HepG2 (cell line): ENCODE measurements around the gene ARHGAP4. TPM values are rescaled to one million over a fixed set of nuclear protein-coding genes. Genes with fewer than 3 reads are reported as not detected.
A peak's percentile ranks its signal among the peaks of the same experiment; 100 is the strongest.

ENCODE experiments used
- KDM1A ChIP-seq: IDR thresholded peaks from 2 replicates; pipeline ENCODE4 v1.6.1; 2016; ENCODE audit warnings: missing compliant biosample characterization
- MED1 ChIP-seq: sonication (generic); formaldehyde crosslinking; IDR thresholded peaks from 2 replicates; pipeline ENCODE4 v1.4.0; 2020; ENCODE audit warnings: missing genetic modification reagents
- MXI1 ChIP-seq: IDR thresholded peaks from 3 replicates; pipeline ENCODE4 v1.6.1; 2012; ENCODE audit warnings: low read depth, low read length, inconsistent platforms, borderline replicate concordance
- PHF8 ChIP-seq: sonication (generic); formaldehyde crosslinking; IDR thresholded peaks from 2 replicates; pipeline ENCODE4 v1.5.0; 2020; ENCODE audit warnings: missing genetic modification reagents
- SAP130 ChIP-seq: IDR thresholded peaks from 2 replicates; pipeline ENCODE4 v1.6.1; 2016; ENCODE audit warnings: low read depth
- SYNCRIP ChIP-seq: fragments of 200-400 bp; formaldehyde crosslinking; IDR thresholded peaks from 2 replicates; pipeline ENCODE4 v1.6.1; 2018; ENCODE audit warnings: mild to moderate bottlenecking, low read depth, low read length; ENCODE audit not compliant: insufficient read depth
- TEAD3 ChIP-seq: optimal IDR thresholded peaks from 2 replicates; pipeline ENCODE3; 2016; ENCODE audit warnings: borderline replicate concordance
- ZBTB38 ChIP-seq: sonication (generic); formaldehyde crosslinking; IDR thresholded peaks from 2 replicates; pipeline ENCODE4 v1.5.1; 2020; ENCODE audit warnings: mild to moderate bottlenecking, missing genetic modification reagents
- ZNF549 ChIP-seq: sonication (generic); formaldehyde crosslinking; IDR thresholded peaks from 2 replicates; pipeline ENCODE4 v1.5.0; 2020; ENCODE audit warnings: missing genetic modification reagents
- polyA plus RNA-seq, 8 experiments: library from polyadenylated mRNA; depleted of rRNA in 3 of 8; stranded (reverse) in 7 of 8; unstranded in 1 of 8; fragments of >200 nt; fragmentation: Illumina TruSeq in 4 of 8; extraction: Trizol in 4 of 8; gene quantifications; 2 replicates each; pipeline versions ENCODE4 v1.2.1 to v1.2.3, GENCODE V29; 2011 to 2016; ENCODE audit warnings: low read depth in 4 of 8, missing spikeins in 1 of 8, mixed read lengths in 1 of 8; ENCODE audit not compliant: insufficient read depth in 1 of 8
- total RNA-seq, 5 experiments: library from RNA; depleted of rRNA; stranded (reverse); fragments of >200 nt; fragmentation: Illumina TruSeq; extraction: Trizol; gene quantifications; 2 replicates each; pipeline ENCODE4 v1.2.3, GENCODE V29; 2016; ENCODE audit warnings: low read depth in 1 of 5
- TF ChIP-seq, protein P1 (sequence below), 2 experiments: sonication (generic) in 1 of 2; formaldehyde crosslinking in 1 of 2; IDR thresholded peaks; 2 replicates each; pipeline versions ENCODE4 v1.6.1 to v1.9.0; 2014 to 2022; ENCODE audit warnings: antibody characterized with exemption in 1 of 2, borderline replicate concordance in 1 of 2, inconsistent platforms in 1 of 2, low read depth in 1 of 2, missing genetic modification reagents in 1 of 2
- TF ChIP-seq, protein P2 (sequence below): sonication (generic); formaldehyde crosslinking; IDR thresholded peaks from 2 replicates; pipeline ENCODE4 v1.4.0; 2020; ENCODE audit warnings: missing genetic modification reagents
- TF ChIP-seq, protein P3 (sequence below): sonication (generic); formaldehyde crosslinking; IDR thresholded peaks from 2 replicates; pipeline ENCODE4 v1.5.0; 2020; ENCODE audit warnings: mild to moderate bottlenecking, missing genetic modification reagents, borderline replicate concordance
- TF ChIP-seq, protein P4 (sequence below): sonication (generic); formaldehyde crosslinking; IDR thresholded peaks from 2 replicates; pipeline ENCODE4 v1.8.0; 2022; ENCODE audit warnings: missing genetic modification reagents, mild to moderate bottlenecking, borderline replicate concordance
- TF ChIP-seq, protein P5 (sequence below): fragments of 450-650 bp; IDR thresholded peaks from 2 replicates; pipeline ENCODE4 v1.6.1; 2016

Gene ARHGAP4
- total and polyA plus RNA-seq, 2 of the 13 experiments (the other 11 are each of a cell fraction or from before 2014, with no cell fraction given): 0.57 to 0.64 TPM

DNA sequence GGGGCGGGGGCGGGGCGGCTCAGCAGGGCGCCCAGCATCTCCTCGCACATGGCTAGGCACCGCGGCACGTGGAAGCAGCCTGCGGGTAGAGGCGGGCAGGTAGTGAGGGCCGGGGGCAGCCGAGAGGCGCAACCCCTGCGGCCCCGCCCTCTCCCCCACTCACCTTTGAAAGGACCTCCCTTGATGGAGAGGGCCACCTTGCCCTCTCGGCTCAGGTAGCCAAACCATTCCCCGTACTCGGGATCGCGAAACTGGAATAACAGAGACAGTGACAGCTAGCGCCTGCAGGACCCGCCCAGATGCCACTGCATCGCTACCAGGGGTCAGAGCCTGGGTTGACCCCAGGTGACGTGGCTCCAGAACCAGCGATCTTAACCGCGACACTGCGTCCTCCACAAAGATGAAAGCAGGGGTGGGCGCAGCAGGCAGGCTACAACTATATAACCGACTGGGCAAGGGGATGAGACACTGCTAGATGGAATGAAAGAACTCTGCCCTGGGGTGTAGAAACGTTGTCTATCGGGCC lies 9.3 kb upstream of the ARHGAP4 start (continued):
- TF ChIP-seq, protein P1, sequence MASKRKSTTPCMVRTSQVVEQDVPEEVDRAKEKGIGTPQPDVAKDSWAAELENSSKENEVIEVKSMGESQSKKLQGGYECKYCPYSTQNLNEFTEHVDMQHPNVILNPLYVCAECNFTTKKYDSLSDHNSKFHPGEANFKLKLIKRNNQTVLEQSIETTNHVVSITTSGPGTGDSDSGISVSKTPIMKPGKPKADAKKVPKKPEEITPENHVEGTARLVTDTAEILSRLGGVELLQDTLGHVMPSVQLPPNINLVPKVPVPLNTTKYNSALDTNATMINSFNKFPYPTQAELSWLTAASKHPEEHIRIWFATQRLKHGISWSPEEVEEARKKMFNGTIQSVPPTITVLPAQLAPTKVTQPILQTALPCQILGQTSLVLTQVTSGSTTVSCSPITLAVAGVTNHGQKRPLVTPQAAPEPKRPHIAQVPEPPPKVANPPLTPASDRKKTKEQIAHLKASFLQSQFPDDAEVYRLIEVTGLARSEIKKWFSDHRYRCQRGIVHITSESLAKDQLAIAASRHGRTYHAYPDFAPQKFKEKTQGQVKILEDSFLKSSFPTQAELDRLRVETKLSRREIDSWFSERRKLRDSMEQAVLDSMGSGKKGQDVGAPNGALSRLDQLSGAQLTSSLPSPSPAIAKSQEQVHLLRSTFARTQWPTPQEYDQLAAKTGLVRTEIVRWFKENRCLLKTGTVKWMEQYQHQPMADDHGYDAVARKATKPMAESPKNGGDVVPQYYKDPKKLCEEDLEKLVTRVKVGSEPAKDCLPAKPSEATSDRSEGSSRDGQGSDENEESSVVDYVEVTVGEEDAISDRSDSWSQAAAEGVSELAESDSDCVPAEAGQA (IDR thresholded peaks at IDR 0.05; ENCODE audit: low read depth): no peak
- TF ChIP-seq, protein P1 (CRISPR knock-in tag; IDR thresholded peaks at IDR 0.05; ENCODE audit: borderline replicate concordance): no peak
- TF ChIP-seq MXI1 (peak; percentile 24; the same call in 1 of the 3 replicates), ZNF549 (no peak), KDM1A (CRISPR knock-in tag) (no peak), TEAD3 (CRISPR knock-in tag) (no peak), PHF8 (CRISPR knock-in tag) (0 out of 2 replicates have a peak, but pooled peaks have one; percentile 1), ZBTB38 (no peak), MED1 (CRISPR knock-in tag) (0 out of 2 replicates have a peak, but pooled peaks have one; percentile 20), SYNCRIP (no peak), SAP130 (peak; percentile 46; the same call in 1 of the 2 replicates)
- TF ChIP-seq, protein P2, sequence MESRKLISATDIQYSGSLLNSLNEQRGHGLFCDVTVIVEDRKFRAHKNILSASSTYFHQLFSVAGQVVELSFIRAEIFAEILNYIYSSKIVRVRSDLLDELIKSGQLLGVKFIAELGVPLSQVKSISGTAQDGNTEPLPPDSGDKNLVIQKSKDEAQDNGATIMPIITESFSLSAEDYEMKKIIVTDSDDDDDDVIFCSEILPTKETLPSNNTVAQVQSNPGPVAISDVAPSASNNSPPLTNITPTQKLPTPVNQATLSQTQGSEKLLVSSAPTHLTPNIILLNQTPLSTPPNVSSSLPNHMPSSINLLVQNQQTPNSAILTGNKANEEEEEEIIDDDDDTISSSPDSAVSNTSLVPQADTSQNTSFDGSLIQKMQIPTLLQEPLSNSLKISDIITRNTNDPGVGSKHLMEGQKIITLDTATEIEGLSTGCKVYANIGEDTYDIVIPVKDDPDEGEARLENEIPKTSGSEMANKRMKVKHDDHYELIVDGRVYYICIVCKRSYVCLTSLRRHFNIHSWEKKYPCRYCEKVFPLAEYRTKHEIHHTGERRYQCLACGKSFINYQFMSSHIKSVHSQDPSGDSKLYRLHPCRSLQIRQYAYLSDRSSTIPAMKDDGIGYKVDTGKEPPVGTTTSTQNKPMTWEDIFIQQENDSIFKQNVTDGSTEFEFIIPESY (CRISPR knock-in tag): peak; percentile 42; the same call in 1 of the 2 replicates
- TF ChIP-seq, protein P3, sequence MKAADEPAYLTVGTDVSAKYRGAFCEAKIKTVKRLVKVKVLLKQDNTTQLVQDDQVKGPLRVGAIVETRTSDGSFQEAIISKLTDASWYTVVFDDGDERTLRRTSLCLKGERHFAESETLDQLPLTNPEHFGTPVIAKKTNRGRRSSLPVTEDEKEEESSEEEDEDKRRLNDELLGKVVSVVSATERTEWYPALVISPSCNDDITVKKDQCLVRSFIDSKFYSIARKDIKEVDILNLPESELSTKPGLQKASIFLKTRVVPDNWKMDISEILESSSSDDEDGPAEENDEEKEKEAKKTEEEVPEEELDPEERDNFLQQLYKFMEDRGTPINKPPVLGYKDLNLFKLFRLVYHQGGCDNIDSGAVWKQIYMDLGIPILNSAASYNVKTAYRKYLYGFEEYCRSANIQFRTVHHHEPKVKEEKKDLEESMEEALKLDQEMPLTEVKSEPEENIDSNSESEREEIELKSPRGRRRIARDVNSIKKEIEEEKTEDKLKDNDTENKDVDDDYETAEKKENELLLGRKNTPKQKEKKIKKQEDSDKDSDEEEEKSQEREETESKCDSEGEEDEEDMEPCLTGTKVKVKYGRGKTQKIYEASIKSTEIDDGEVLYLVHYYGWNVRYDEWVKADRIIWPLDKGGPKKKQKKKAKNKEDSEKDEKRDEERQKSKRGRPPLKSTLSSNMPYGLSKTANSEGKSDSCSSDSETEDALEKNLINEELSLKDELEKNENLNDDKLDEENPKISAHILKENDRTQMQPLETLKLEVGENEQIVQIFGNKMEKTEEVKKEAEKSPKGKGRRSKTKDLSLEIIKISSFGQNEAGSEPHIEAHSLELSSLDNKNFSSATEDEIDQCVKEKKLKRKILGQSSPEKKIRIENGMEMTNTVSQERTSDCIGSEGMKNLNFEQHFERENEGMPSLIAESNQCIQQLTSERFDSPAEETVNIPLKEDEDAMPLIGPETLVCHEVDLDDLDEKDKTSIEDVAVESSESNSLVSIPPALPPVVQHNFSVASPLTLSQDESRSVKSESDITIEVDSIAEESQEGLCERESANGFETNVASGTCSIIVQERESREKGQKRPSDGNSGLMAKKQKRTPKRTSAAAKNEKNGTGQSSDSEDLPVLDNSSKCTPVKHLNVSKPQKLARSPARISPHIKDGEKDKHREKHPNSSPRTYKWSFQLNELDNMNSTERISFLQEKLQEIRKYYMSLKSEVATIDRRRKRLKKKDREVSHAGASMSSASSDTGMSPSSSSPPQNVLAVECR (CRISPR knock-in tag): 0 out of 2 replicates have a peak, but pooled peaks have one; percentile 7
- TF ChIP-seq, protein P4, sequence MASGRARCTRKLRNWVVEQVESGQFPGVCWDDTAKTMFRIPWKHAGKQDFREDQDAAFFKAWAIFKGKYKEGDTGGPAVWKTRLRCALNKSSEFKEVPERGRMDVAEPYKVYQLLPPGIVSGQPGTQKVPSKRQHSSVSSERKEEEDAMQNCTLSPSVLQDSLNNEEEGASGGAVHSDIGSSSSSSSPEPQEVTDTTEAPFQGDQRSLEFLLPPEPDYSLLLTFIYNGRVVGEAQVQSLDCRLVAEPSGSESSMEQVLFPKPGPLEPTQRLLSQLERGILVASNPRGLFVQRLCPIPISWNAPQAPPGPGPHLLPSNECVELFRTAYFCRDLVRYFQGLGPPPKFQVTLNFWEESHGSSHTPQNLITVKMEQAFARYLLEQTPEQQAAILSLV (CRISPR knock-in tag): no peak
- TF ChIP-seq, protein P5, sequence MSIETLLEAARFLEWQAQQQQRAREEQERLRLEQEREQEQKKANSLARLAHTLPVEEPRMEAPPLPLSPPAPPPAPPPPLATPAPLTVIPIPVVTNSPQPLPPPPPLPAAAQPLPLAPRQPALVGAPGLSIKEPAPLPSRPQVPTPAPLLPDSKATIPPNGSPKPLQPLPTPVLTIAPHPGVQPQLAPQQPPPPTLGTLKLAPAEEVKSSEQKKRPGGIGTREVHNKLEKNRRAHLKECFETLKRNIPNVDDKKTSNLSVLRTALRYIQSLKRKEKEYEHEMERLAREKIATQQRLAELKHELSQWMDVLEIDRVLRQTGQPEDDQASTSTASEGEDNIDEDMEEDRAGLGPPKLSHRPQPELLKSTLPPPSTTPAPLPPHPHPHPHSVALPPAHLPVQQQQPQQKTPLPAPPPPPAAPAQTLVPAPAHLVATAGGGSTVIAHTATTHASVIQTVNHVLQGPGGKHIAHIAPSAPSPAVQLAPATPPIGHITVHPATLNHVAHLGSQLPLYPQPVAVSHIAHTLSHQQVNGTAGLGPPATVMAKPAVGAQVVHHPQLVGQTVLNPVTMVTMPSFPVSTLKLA: peak; percentile 61
